GM12878 (cell line): ENCODE results near the gene LGI4. TPM values are rescaled to one million over a fixed set of nuclear protein-coding genes. Genes with fewer than 3 reads are reported as not detected.

Experiments used
- CEBPZ ChIP-seq: fragments of 150-350 bp; IDR thresholded peaks from 2 replicates; pipeline ENCODE4 v1.6.1; 2016; ENCODE audit warnings: low read depth, low read length
- GABPA ChIP-seq: IDR thresholded peaks from 2 replicates; pipeline ENCODE4 v1.6.1; 2014; ENCODE audit warnings: antibody characterized with exemption, low read depth, mild to moderate bottlenecking, inconsistent platforms
- SKIL ChIP-seq: fragments of 450-650 bp; IDR thresholded peaks from 2 replicates; pipeline ENCODE4 v1.6.1; 2017; ENCODE audit warnings: mild to moderate bottlenecking, low read depth, inconsistent platforms; ENCODE audit not compliant: poor library complexity, severe bottlenecking
- polyA plus RNA-seq, 11 experiments: library from polyadenylated mRNA; depleted of rRNA in 4 of 11; unstranded in 6 of 11; stranded (reverse) in 5 of 11; fragments of >200 nt; fragmentation: Nextera tagmentation in 4 of 11; fragmentation: Illumina TruSeq in 1 of 11; extraction: Ambion mirVana in 4 of 11; extraction: Trizol in 1 of 11; gene quantifications; 1 replicate in 1 of 11; 2 replicates in 10 of 11; pipeline versions ENCODE4 v1.2.1 to v1.2.3, GENCODE V29; 2011 to 2016; ENCODE audit warnings: inconsistent platforms in 2 of 11, missing spikeins in 2 of 11, low read depth in 1 of 11
- small RNA-seq: library from RNA; depleted of rRNA; stranded (forward); fragments of <200 nt; gene quantifications from one replicate; pipeline ENCODE3, GENCODE V24; 2014
- total RNA-seq, 4 experiments: library from RNA; depleted of rRNA in 3 of 4; stranded (reverse); fragments of >200 nt in 3 of 4; fragmentation: Illumina TruSeq in 1 of 4; extraction: Trizol in 1 of 4; gene quantifications; 2 replicates each; pipeline versions ENCODE4 v1.2.1 to v1.2.3, GENCODE V29; 2013 to 2021

LGI4 gene
- total and polyA plus RNA-seq, 10 of the 15 experiments (the other 5 are each of a cell fraction or from before 2014, with no cell fraction given), result 0.11 TPM; not detected in 9

DNA sequence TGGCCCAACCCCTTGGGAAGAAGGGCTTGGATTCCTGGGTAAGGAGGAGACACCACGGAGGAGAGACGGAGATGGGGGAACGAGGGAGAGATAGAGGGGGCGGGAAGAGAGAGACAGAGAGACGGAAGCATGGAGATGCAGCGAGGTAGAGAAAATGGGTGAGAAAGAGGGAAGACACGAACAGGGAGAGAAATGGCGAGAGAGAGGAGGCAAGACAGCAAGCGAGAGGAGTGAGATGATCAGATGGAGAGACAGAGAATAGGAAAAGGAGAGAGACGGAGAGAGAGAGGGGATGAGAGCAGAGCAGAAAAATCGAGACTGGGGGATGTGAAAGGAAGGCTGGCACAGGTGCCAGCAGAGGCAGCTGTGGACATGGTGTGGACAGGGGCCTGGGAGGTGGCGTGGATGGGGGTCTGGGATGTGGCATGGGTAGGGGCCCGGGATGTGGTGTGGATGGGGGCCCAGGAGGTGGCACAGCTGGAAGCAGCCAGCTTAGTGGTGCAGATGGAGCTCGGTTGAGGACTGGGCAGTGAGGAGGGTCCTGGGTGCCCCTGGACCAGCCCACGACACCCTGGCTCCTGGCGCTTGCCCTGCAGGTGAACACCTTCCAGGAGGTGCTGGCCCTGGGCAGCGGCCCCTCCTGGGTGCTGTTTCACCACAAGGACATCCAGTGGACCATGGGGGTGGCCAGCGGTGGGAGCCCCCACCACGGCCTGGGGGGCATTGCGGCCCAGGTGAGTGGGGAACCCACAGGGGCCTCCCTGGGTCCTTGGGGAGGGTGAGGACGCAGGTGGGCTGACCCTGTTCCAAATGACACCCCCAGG lies 59.4 kb downstream of the LGI4 start (continued):
- no peak for TF ChIP-seq CEBPZ
- no peak for TF ChIP-seq GABPA
- no peak for TF ChIP-seq SKIL

Small RNA genes within 50 kb of the gene (small RNA-seq; reads per million reads assigned to genes)
- gene AC020907.2, result not detected

Other genes starting within 250 kb of the LGI4 start
Only the 7 nearest of the 18 such genes appear.
- 0.06 and 0.16 TPM in 2 replicates for gene SCN1B, start 104.6 kb downstream of the LGI4 start, total RNA-seq (2014; rRNA removed)
- 0.04 TPM in 1 of 2 replicates, not detected in the other for gene SCN1B, start 104.6 kb downstream of the LGI4 start, total RNA-seq (2014; rRNA removed; fragmentation: Illumina TruSeq; extraction: Trizol)
- gene SCN1B, start 104.6 kb downstream of the LGI4 start, total RNA-seq (2021), result 0.27 and 0.33 TPM in 2 replicates
- gene SCN1B, start 104.6 kb downstream of the LGI4 start, polyA plus RNA-seq (2011; rRNA removed), result 0.04 and 0.11 TPM in 2 replicates
- 0.13 and 0.62 TPM in 2 replicates for gene SCN1B, start 104.6 kb downstream of the LGI4 start, polyA plus RNA-seq (2014; fragmentation: Illumina TruSeq; extraction: Trizol)
- gene SCN1B, start 104.6 kb downstream of the LGI4 start, polyA plus RNA-seq (2014; fragmentation: Nextera tagmentation; extraction: Ambion mirVana), result not detected
- gene SCN1B, start 104.6 kb downstream of the LGI4 start, polyA plus RNA-seq (2014; rRNA removed), result 0.34 and 0.54 TPM in 2 replicates
- gene SCN1B, start 104.6 kb downstream of the LGI4 start, polyA plus RNA-seq (2016; fragmentation: Nextera tagmentation; extraction: Ambion mirVana), result under 1 TPM in 1 of 2 experiments, not detected in 1; 0.08 TPM
- gene HPN, start 93.3 kb downstream of the LGI4 start, total RNA-seq (2014; rRNA removed), result not detected in 2 replicates
- not detected in 2 replicates for gene HPN, start 93.3 kb downstream of the LGI4 start, total RNA-seq (2014; rRNA removed; fragmentation: Illumina TruSeq; extraction: Trizol)
- gene HPN, start 93.3 kb downstream of the LGI4 start, total RNA-seq (2021), result 0.13 and 0.21 TPM in 2 replicates
- gene HPN, start 93.3 kb downstream of the LGI4 start, polyA plus RNA-seq (2011; rRNA removed), result not detected in 2 replicates
- gene HPN, start 93.3 kb downstream of the LGI4 start, polyA plus RNA-seq (2014; fragmentation: Illumina TruSeq; extraction: Trizol), result not detected in 2 replicates
- gene HPN, start 93.3 kb downstream of the LGI4 start, polyA plus RNA-seq (2014; fragmentation: Nextera tagmentation; extraction: Ambion mirVana), result not detected
- gene HPN, start 93.3 kb downstream of the LGI4 start, polyA plus RNA-seq (2014; rRNA removed), result 0.16 TPM in 1 of 2 replicates, not detected in the other
- gene HPN, start 93.3 kb downstream of the LGI4 start, polyA plus RNA-seq (2016; fragmentation: Nextera tagmentation; extraction: Ambion mirVana), result under 1 TPM in 1 of 2 experiments, not detected in 1; 0.35 TPM
- gene FXYD3, start 19.2 kb downstream of the LGI4 start, total RNA-seq (2014; rRNA removed), result not detected in 2 replicates
- gene FXYD3, start 19.2 kb downstream of the LGI4 start, total RNA-seq (2014; rRNA removed; fragmentation: Illumina TruSeq; extraction: Trizol), result not detected in 2 replicates
- 0.44 and 0.80 TPM in 2 replicates for gene FXYD3, start 19.2 kb downstream of the LGI4 start, total RNA-seq (2021)
- not detected in 2 replicates for gene FXYD3, start 19.2 kb downstream of the LGI4 start, polyA plus RNA-seq (2011; rRNA removed)
- gene FXYD3, start 19.2 kb downstream of the LGI4 start, polyA plus RNA-seq (2014; fragmentation: Illumina TruSeq; extraction: Trizol), result not detected in 2 replicates
- under 1 TPM in 1 of 2 experiments, not detected in 1; 0.09 TPM for gene FXYD3, start 19.2 kb downstream of the LGI4 start, polyA plus RNA-seq (2014; fragmentation: Nextera tagmentation; extraction: Ambion mirVana)
- not detected in 2 replicates for gene FXYD3, start 19.2 kb downstream of the LGI4 start, polyA plus RNA-seq (2014; rRNA removed)
- gene FXYD3, start 19.2 kb downstream of the LGI4 start, polyA plus RNA-seq (2016; fragmentation: Nextera tagmentation; extraction: Ambion mirVana), result not detected
- 1.0 TPM in 1 of 2 replicates, not detected in the other for gene FXYD1, start 3.8 kb upstream of the LGI4 start, total RNA-seq (2014; rRNA removed)
- not detected in 2 replicates for gene FXYD1, start 3.8 kb upstream of the LGI4 start, total RNA-seq (2014; rRNA removed; fragmentation: Illumina TruSeq; extraction: Trizol)
- 1.2 and 1.4 TPM in 2 replicates for gene FXYD1, start 3.8 kb upstream of the LGI4 start, total RNA-seq (2021)
- gene FXYD1, start 3.8 kb upstream of the LGI4 start, polyA plus RNA-seq (2011; rRNA removed), result 0.29 and 0.54 TPM in 2 replicates
- 0.34 TPM in 1 of 2 replicates, not detected in the other for gene FXYD1, start 3.8 kb upstream of the LGI4 start, polyA plus RNA-seq (2014; fragmentation: Illumina TruSeq; extraction: Trizol)
- gene FXYD1, start 3.8 kb upstream of the LGI4 start, polyA plus RNA-seq (2014; fragmentation: Nextera tagmentation; extraction: Ambion mirVana), result not detected
- gene FXYD1, start 3.8 kb upstream of the LGI4 start, polyA plus RNA-seq (2014; rRNA removed), result 0.14 and 0.37 TPM in 2 replicates
- gene FXYD1, start 3.8 kb upstream of the LGI4 start, polyA plus RNA-seq (2016; fragmentation: Nextera tagmentation; extraction: Ambion mirVana), result under 1 TPM in 1 of 2 experiments, not detected in 1; 0.44 TPM
- not detected in 2 replicates for gene FXYD7, start 8.2 kb upstream of the LGI4 start, total RNA-seq (2014; rRNA removed)
- gene FXYD7, start 8.2 kb upstream of the LGI4 start, total RNA-seq (2014; rRNA removed; fragmentation: Illumina TruSeq; extraction: Trizol), result not detected in 2 replicates
- 0.28 TPM in 1 of 2 replicates, not detected in the other for gene FXYD7, start 8.2 kb upstream of the LGI4 start, total RNA-seq (2021)
- gene FXYD7, start 8.2 kb upstream of the LGI4 start, polyA plus RNA-seq (2011; rRNA removed), result 0.07 and 0.12 TPM in 2 replicates
- not detected in 2 replicates for gene FXYD7, start 8.2 kb upstream of the LGI4 start, polyA plus RNA-seq (2014; fragmentation: Illumina TruSeq; extraction: Trizol)
- under 1 TPM in 1 of 2 experiments, not detected in 1; 0.07 TPM for gene FXYD7, start 8.2 kb upstream of the LGI4 start, polyA plus RNA-seq (2014; fragmentation: Nextera tagmentation; extraction: Ambion mirVana)
- 0.37 TPM in 1 of 2 replicates, not detected in the other for gene FXYD7, start 8.2 kb upstream of the LGI4 start, polyA plus RNA-seq (2014; rRNA removed)
- not detected for gene FXYD7, start 8.2 kb upstream of the LGI4 start, polyA plus RNA-seq (2016; fragmentation: Nextera tagmentation; extraction: Ambion mirVana)
- gene FXYD5, start 19.7 kb upstream of the LGI4 start, total RNA-seq (2014; rRNA removed), result 87.9 and 98.5 TPM in 2 replicates
- gene FXYD5, start 19.7 kb upstream of the LGI4 start, total RNA-seq (2014; rRNA removed; fragmentation: Illumina TruSeq; extraction: Trizol), result 81.3 and 93.1 TPM in 2 replicates
- 94.7 and 106 TPM in 2 replicates for gene FXYD5, start 19.7 kb upstream of the LGI4 start, total RNA-seq (2021)
- gene FXYD5, start 19.7 kb upstream of the LGI4 start, polyA plus RNA-seq (2011; rRNA removed), result 46.4 and 82.4 TPM in 2 replicates
- gene FXYD5, start 19.7 kb upstream of the LGI4 start, polyA plus RNA-seq (2014; fragmentation: Illumina TruSeq; extraction: Trizol), result 117 and 159 TPM in 2 replicates
- 10 to 100 TPM; 30.0 to 50.9 TPM for gene FXYD5, start 19.7 kb upstream of the LGI4 start, polyA plus RNA-seq (2014; fragmentation: Nextera tagmentation; extraction: Ambion mirVana)
- 63.2 and 73.1 TPM in 2 replicates for gene FXYD5, start 19.7 kb upstream of the LGI4 start, polyA plus RNA-seq (2014; rRNA removed)
- gene FXYD5, start 19.7 kb upstream of the LGI4 start, polyA plus RNA-seq (2016; fragmentation: Nextera tagmentation; extraction: Ambion mirVana), result 100 to 1,000 TPM; 105 to 118 TPM
- not detected in 2 replicates for gene FAM187B, start 93.7 kb upstream of the LGI4 start, total RNA-seq (2014; rRNA removed)
- not detected in 2 replicates for gene FAM187B, start 93.7 kb upstream of the LGI4 start, total RNA-seq (2014; rRNA removed; fragmentation: Illumina TruSeq; extraction: Trizol)
- not detected in 2 replicates for gene FAM187B, start 93.7 kb upstream of the LGI4 start, total RNA-seq (2021)
- 0.05 TPM in 1 of 2 replicates, not detected in the other for gene FAM187B, start 93.7 kb upstream of the LGI4 start, polyA plus RNA-seq (2011; rRNA removed)
- gene FAM187B, start 93.7 kb upstream of the LGI4 start, polyA plus RNA-seq (2014; fragmentation: Illumina TruSeq; extraction: Trizol), result not detected in 2 replicates
- gene FAM187B, start 93.7 kb upstream of the LGI4 start, polyA plus RNA-seq (2014; fragmentation: Nextera tagmentation; extraction: Ambion mirVana), result not detected
- not detected in 2 replicates for gene FAM187B, start 93.7 kb upstream of the LGI4 start, polyA plus RNA-seq (2014; rRNA removed)
- gene FAM187B, start 93.7 kb upstream of the LGI4 start, polyA plus RNA-seq (2016; fragmentation: Nextera tagmentation; extraction: Ambion mirVana), result not detected